K562 (cell line): ENCODE data around the gene GAK. TPM values are rescaled to one million over a fixed set of nuclear protein-coding genes. Genes with fewer than 3 reads are reported as not detected.
A peak's percentile ranks its signal among the peaks of the same experiment; 100 is the strongest.

Experiments used
- ATAC-seq: fragments of 200-7000 bp; cut with Tn5 transposase; 3 replicates; pipeline ENCODE4 v1.9.1; 2020; ENCODE audit warnings: moderate library complexity
- BruUV-seq: library from RNA; stranded (reverse); fragments of 400-500 nt; replicated peaks from 2 replicates; lab custom pipeline; 2021; lab: Mats Ljungman, UMichigan
- CTCF ChIA-PET: fragments of 300-600 bp; formaldehyde crosslinking; extraction: SDS; loops from one replicate; lab custom pipeline; 2021; ENCODE audit warnings: low intra/inter-chr PET ratio; lab: Yijun Ruan, JAX
- POLR2A ChIA-PET: fragments of 300-600, 350-650 bp; sonication (Branson Sonifier 250); formaldehyde crosslinking; extraction: SDS; loops from one replicate; lab custom pipeline; 2021; ENCODE audit warnings: antibody characterized with exemption, inconsistent platforms; lab: Yijun Ruan, JAX
- DNase-seq, 4 experiments: peaks; one replicate each; pipeline versions ENCODE4 v3.0.0 to v3.0.0-alpha.2; 2011 to 2018; ENCODE audit warnings: low spot score in 3 of 4, mixed read lengths in 3 of 4; ENCODE audit errors: extremely low read depth in 1 of 4
- FAIRE-seq: peaks from 2 replicates; lab custom pipeline; 2011; peaks lifted over from hg19 to GRCh38; lab: Jason Lieb, UNC
- H2AFZ ChIP-seq: 2 replicates; pipeline ENCODE4 v1.6.0; 2011; ENCODE audit warnings: low read depth, low read length, control low read depth, inconsistent platforms
- H3K27ac ChIP-seq: fragments of 200-600 bp; 3 replicates; pipeline ENCODE4 v1.8.0; 2011; ENCODE audit warnings: low read depth, mild to moderate bottlenecking, control low read depth, inconsistent platforms, low read length, moderate library complexity, mixed read lengths; ENCODE audit errors: extremely low read depth
- H3K27me3 ChIP-seq, 2 experiments: fragments of 300-600 bp in 1 of 2; 2 replicates in 1 of 2; 3 replicates in 1 of 2; pipeline versions ENCODE4 v1.6.0 to v1.8.0; 2011; ENCODE audit warnings: inconsistent platforms in 2 of 2, low read length in 2 of 2, mild to moderate bottlenecking in 1 of 2, mixed read lengths in 1 of 2, moderate library complexity in 1 of 2; ENCODE audit not compliant: control insufficient read depth in 2 of 2, insufficient read depth in 2 of 2
- H3K36me3 ChIP-seq: fragments of 300-600 bp; 3 replicates; pipeline ENCODE4 v1.8.0; 2011; ENCODE audit warnings: mild to moderate bottlenecking, low read length, inconsistent platforms; ENCODE audit not compliant: control insufficient read depth, insufficient read depth
- H3K4me1 ChIP-seq, 2 experiments: fragments of 200-600 bp in 1 of 2; replicated peaks in 1 of 2; 2 replicates in 1 of 2; 3 replicates in 1 of 2; pipeline versions ENCODE4 v1.5.1 to v1.8.0; 2011; ENCODE audit warnings: inconsistent platforms in 2 of 2, low read length in 2 of 2, mild to moderate bottlenecking in 1 of 2, mixed read lengths in 1 of 2, moderate library complexity in 1 of 2; ENCODE audit not compliant: control insufficient read depth in 2 of 2, insufficient read depth in 2 of 2
- H3K4me2 ChIP-seq: 2 replicates; pipeline ENCODE4 v1.6.1; 2011; ENCODE audit warnings: low read length, control low read depth, inconsistent platforms, mixed read lengths; ENCODE audit not compliant: insufficient read depth
- H3K4me3 ChIP-seq: fragments of 200-600 bp; sonication (generic), shearing (Covaris generic); 2 replicates; pipeline ENCODE4 v1.5.1; 2016; ENCODE audit warnings: control low read depth, inconsistent platforms
- H3K79me2 ChIP-seq: fragments of 200-600 bp; 3 replicates; pipeline ENCODE4 v1.8.0; 2011; ENCODE audit warnings: low read length, inconsistent platforms; ENCODE audit not compliant: control insufficient read depth, insufficient read depth
- H3K9ac ChIP-seq, 2 experiments: 2 replicates each; pipeline versions ENCODE4 v1.6.0 to v1.6.1; 2011; ENCODE audit warnings: low read depth in 2 of 2, low read length in 2 of 2, control low read depth in 1 of 2, inconsistent platforms in 1 of 2, mild to moderate bottlenecking in 1 of 2, mixed read lengths in 1 of 2; ENCODE audit not compliant: insufficient read depth in 1 of 2
- H3K9me1 ChIP-seq: one replicate; pipeline ENCODE4 v1.6.0; 2011; ENCODE audit warnings: inconsistent platforms, mild to moderate bottlenecking, low read length, moderate library complexity; ENCODE audit not compliant: control insufficient read depth, insufficient read depth
- H3K9me3 ChIP-seq: replicated peaks from 2 replicates; pipeline ENCODE4 v1.5.1; 2011; ENCODE audit warnings: low read depth, low read length, inconsistent platforms; ENCODE audit not compliant: control insufficient read depth, insufficient read depth
- H4K20me1 ChIP-seq: replicated peaks from 2 replicates; pipeline ENCODE4 v1.6.1; 2011; ENCODE audit warnings: low read length, inconsistent platforms, mixed read lengths; ENCODE audit not compliant: control insufficient read depth, insufficient read depth
- BRD9 ChIP-seq: fragments of 450-650 bp; IDR thresholded peaks from 2 replicates; pipeline ENCODE4 v1.6.1; 2018; ENCODE audit warnings: low read depth; ENCODE audit not compliant: partially characterized antibody
- CHD4 ChIP-seq: fragments of 200-600 bp; sonication (generic); IDR thresholded peaks from 3 replicates; pipeline ENCODE4 v1.6.1; 2012; ENCODE audit warnings: low read depth, mild to moderate bottlenecking, mixed read lengths, low read length, inconsistent platforms; ENCODE audit not compliant: insufficient read depth, insufficient replicate concordance, poor library complexity, severe bottlenecking
- E2F4 ChIP-seq: sonication (generic); formaldehyde crosslinking; IDR thresholded peaks from 2 replicates; pipeline ENCODE4 v1.8.0; 2022; ENCODE audit warnings: mild to moderate bottlenecking, low read depth, missing genetic modification reagents
- HLTF ChIP-seq: fragments of 450-650 bp; IDR thresholded peaks from 2 replicates; pipeline ENCODE4 v1.6.1; 2016
- HNRNPL ChIP-seq: fragments of 200-400 bp; formaldehyde crosslinking; IDR thresholded peaks from 2 replicates; pipeline ENCODE4 v1.6.1; 2017; ENCODE audit warnings: low read depth, mild to moderate bottlenecking, low read length
- KAT8 ChIP-seq: fragments of 450-650 bp; IDR thresholded peaks from 2 replicates; pipeline ENCODE4 v1.6.1; 2016; ENCODE audit warnings: low read depth, mild to moderate bottlenecking
- NR2F6 ChIP-seq: fragments of 450-650 bp; formaldehyde crosslinking; IDR thresholded peaks from 2 replicates; pipeline ENCODE4 v1.4.0; 2020; ENCODE audit warnings: mild to moderate bottlenecking
- SFPQ ChIP-seq: fragments of 200-400 bp; formaldehyde crosslinking; IDR thresholded peaks from 2 replicates; pipeline ENCODE4 v1.6.1; 2017; ENCODE audit warnings: mild to moderate bottlenecking, low read depth, low read length, moderate library complexity
- SMARCA5 ChIP-seq: fragments of 450-650 bp; IDR thresholded peaks from 2 replicates; pipeline ENCODE4 v1.6.1; 2016
- SOX6 ChIP-seq: fragments of 450-650 bp; IDR thresholded peaks from 2 replicates; pipeline ENCODE4 v1.6.1; 2014; ENCODE audit warnings: mild to moderate bottlenecking
- SP1 ChIP-seq: sonication (generic); formaldehyde crosslinking; IDR thresholded peaks from 2 replicates; pipeline ENCODE4 v1.8.1; 2022; ENCODE audit warnings: mild to moderate bottlenecking, missing genetic modification reagents
- SRSF7 ChIP-seq: fragments of 200-400 bp; formaldehyde crosslinking; optimal IDR thresholded peaks from 2 replicates; pipeline ENCODE3; 2017; ENCODE audit warnings: mild to moderate bottlenecking, low read depth, low read length
- TGIF2 ChIP-seq: sonication (generic); formaldehyde crosslinking; IDR thresholded peaks from 2 replicates; pipeline ENCODE4 v1.8.1; 2022; ENCODE audit warnings: mild to moderate bottlenecking, missing genetic modification reagents, moderate library complexity
- YBX1 ChIP-seq: fragments of 450-650 bp; IDR thresholded peaks from 2 replicates; pipeline ENCODE4 v1.7.1; 2016; ENCODE audit warnings: mild to moderate bottlenecking
- ZNF224 ChIP-seq: sonication (generic); formaldehyde crosslinking; IDR thresholded peaks from 2 replicates; pipeline ENCODE4 v1.8.0; 2022; ENCODE audit warnings: mild to moderate bottlenecking, missing genetic modification reagents
- ZNF24 ChIP-seq: fragments of 450-650 bp; IDR thresholded peaks from 2 replicates; pipeline ENCODE4 v1.6.1; 2016
- ZNF280B ChIP-seq: fragments of 250-450 bp; sonication (Bioruptor Pico); IDR thresholded peaks from 2 replicates; pipeline ENCODE4 v1.5.1; 2021; ENCODE audit warnings: mild to moderate bottlenecking
- ZNF354B ChIP-seq: fragments of 250-450 bp; sonication (Bioruptor Pico); IDR thresholded peaks from 2 replicates; pipeline ENCODE4 v1.4.0; 2020
- ZNF511 ChIP-seq: sonication (generic); formaldehyde crosslinking; IDR thresholded peaks from 2 replicates; pipeline ENCODE4 v1.8.0; 2022; ENCODE audit warnings: mild to moderate bottlenecking, missing genetic modification reagents
- ZNF696 ChIP-seq: fragments of 250-450 bp; sonication (Bioruptor Pico); conservative IDR thresholded peaks from 2 replicates; pipeline ENCODE4 v1.4.0; 2020; ENCODE audit warnings: mild to moderate bottlenecking, moderate library complexity
- WGBS: fragments of 100-300 bp; shearing (Covaris generic); methylation state at CpG from one replicate; pipeline ENCODE4 v1.1.6; 2016; ENCODE audit warnings: low coverage, mixed read lengths; ENCODE audit not compliant: insufficient coverage; ENCODE audit errors: missing lambda C conversion rate; 5-methylcytosine and 5-hydroxymethylcytosine counted together
- in situ Hi-C: fragments of 300-500 bp; cut with MboI; formaldehyde crosslinking; loops from 4 replicates; pipeline ENCODE4 v1.15.0; 2018; ENCODE audit warnings: inconsistent platforms, mixed read lengths
- intact Hi-C: fragments of 100-400 bp; cut with micrococcal nuclease; formaldehyde crosslinking; loops from 2 replicates; pipeline ENCODE4 v1.14.2; 2022
- polyA plus RNA-seq, 8 experiments: library from polyadenylated mRNA; depleted of rRNA in 4 of 8; stranded (reverse) in 5 of 8; unstranded in 3 of 8; fragments of >200 nt; fragmentation: Nextera tagmentation in 2 of 8; fragmentation: Illumina TruSeq in 1 of 8; extraction: Ambion mirVana in 2 of 8; extraction: Trizol in 1 of 8; gene quantifications; 2 replicates each; pipeline versions ENCODE4 v1.2.1 to v1.2.3, GENCODE V29; 2011 to 2014; ENCODE audit warnings: inconsistent platforms in 1 of 8, missing spikeins in 1 of 8
- total RNA-seq, 7 experiments: library from RNA; depleted of rRNA in 6 of 7; stranded (reverse); fragments of >200 nt in 6 of 7; fragmentation: Illumina TruSeq in 2 of 7; extraction: Trizol in 2 of 7; gene quantifications; 2 replicates each; pipeline versions ENCODE4 v1.2.1 to v1.2.3, GENCODE V29; 2011 to 2021; ENCODE audit warnings: low replicate concordance in 1 of 7

GAK gene
- total and polyA plus RNA-seq, 9 of the 15 experiments (the other 6 are each of a cell fraction or from before 2014, with no cell fraction given) = 1.3 to 102 (median 16.2) TPM

- H3K27ac ChIP-seq = no peak overlapping the region
- peaks cover 0 to 46% of the 10 kb centered on the region in 2 experiments; a peak in 2 of 5 replicates for H3K4me1 ChIP-seq
- POLR2A ChIA-PET = interaction anchor here (0.6 to 1.1 kb wide), 2 partner anchors 12 to 15 kb away, joined by 3 to 4 read pairs; no protein-coding TSS in a partner anchor
- in situ Hi-C loops = no loop called here
- WGBS = 67% methylated on average over 17 of the region's 17 CpGs
- no peaks in the 10 kb centered on the region for H3K27me3 ChIP-seq
- no peak for TF ChIP-seq ZNF280B (CRISPR knock-in tag)
- no peak for TF ChIP-seq SOX6
- TF ChIP-seq ZNF511 (CRISPR knock-in tag) = no peak
- no peak for TF ChIP-seq ZNF24
- no peak for TF ChIP-seq TGIF2 (CRISPR knock-in tag)
- no peak for TF ChIP-seq YBX1
- TF ChIP-seq ZNF224 (CRISPR knock-in tag) = no peak
- no peak for TF ChIP-seq NR2F6 (CRISPR knock-in tag)
- no peak for TF ChIP-seq ZNF696 (CRISPR knock-in tag)
- no peak for TF ChIP-seq SMARCA5
- no peak for TF ChIP-seq SRSF7
- no peak for TF ChIP-seq E2F4
- TF ChIP-seq SFPQ = no peak
- TF ChIP-seq CHD4 = no peak
- TF ChIP-seq HNRNPL = no peak
- no peak for TF ChIP-seq HLTF
- TF ChIP-seq SP1 (CRISPR knock-in tag) = no peak
- no peak for TF ChIP-seq BRD9
- no peak for TF ChIP-seq ZNF354B (CRISPR knock-in tag)
- no peak for TF ChIP-seq KAT8
- BruUV-seq = no TSS peak
- H3K36me3 ChIP-seq = peaks cover 15% of the 10 kb centered on the region; the same call in 1 of the 3 replicates
- H3K9ac ChIP-seq = 0 out of 4 replicates have a peak overlapping the region, but pooled peaks of 1 of the 2 experiments have one; percentile 17
- intact Hi-C loops = no loop called here
- H3K9me3 ChIP-seq = no peaks in the 10 kb centered on the region
- no peak overlapping the region for H2AFZ ChIP-seq
- ATAC-seq = peak; percentile 20
- no peak for DNase-seq
- FAIRE-seq = no peak
- no peak overlapping the region for H3K4me3 ChIP-seq
- H3K4me2 ChIP-seq = no peak overlapping the region
- H3K9me1 ChIP-seq = no peaks in the 10 kb centered on the region
- H4K20me1 ChIP-seq = no peaks in the 10 kb centered on the region
- H3K79me2 ChIP-seq = no peaks in the 10 kb centered on the region
- CTCF ChIA-PET = no interaction called here
Observed at GRCh38 chr4:958696-959337, 26.7 kb upstream of the GAK start.
